Activated CD4-positive, alpha-beta memory T cell treated with anti-CD3 and anti-CD28 coated beads, Interleukin-2, amount 10 ng/mL, durations not matched to agents 7 days and 5 days (primary cell): ENCODE results near the gene SF3B4. TPM values are rescaled to one million over a fixed set of nuclear protein-coding genes. Genes with fewer than 3 reads are reported as not detected.
"Not testable (repeated sequence)": the region's sequence is repeated elsewhere in the genome, so short reads cannot be mapped to it uniquely, and the experiment has no call there.

ENCODE experiments used
- CTCF ChIA-PET: fragments of 350-600 bp; sonication (Branson Sonifier 250); formaldehyde crosslinking; loops from one replicate; lab custom pipeline; 2021; ENCODE audit warnings: antibody characterized with exemption, inconsistent platforms; lab: Charles Lee
- POLR2A ChIA-PET: fragments of 350-600 bp; sonication (Branson Sonifier 250); formaldehyde crosslinking; loops from one replicate; lab custom pipeline; 2021; ENCODE audit warnings: antibody characterized with exemption; lab: Charles Lee
- DNase-seq: peaks from one replicate; pipeline ENCODE4 v3.0.0-alpha.2; 2020
- H3K27ac Mint-ChIP-seq: one replicate; pipeline ENCODE4 v1.8.0; 2021; ENCODE audit warnings: mild to moderate bottlenecking, mixed read lengths
- H3K27me3 Mint-ChIP-seq: one replicate; pipeline ENCODE4 v1.8.0; 2021; ENCODE audit warnings: mixed read lengths
- H3K36me3 Mint-ChIP-seq: one replicate; pipeline ENCODE4 v1.8.0; 2021; ENCODE audit warnings: low read depth, mixed read lengths
- H3K4me1 Mint-ChIP-seq: one replicate; pipeline ENCODE4 v1.8.0; 2021; ENCODE audit warnings: mixed read lengths
- H3K4me3 Mint-ChIP-seq: one replicate; pipeline ENCODE4 v1.8.0; 2021; ENCODE audit warnings: mild to moderate bottlenecking, mixed read lengths
- H3K9me3 Mint-ChIP-seq: one replicate; pipeline ENCODE4 v1.8.0; 2021; ENCODE audit warnings: mixed read lengths
- total RNA-seq, 2 experiments: library from RNA; stranded (reverse); gene quantifications; one replicate each; pipeline ENCODE4 v1.2.3, GENCODE V29; 2021

Gene SF3B4, protein sequence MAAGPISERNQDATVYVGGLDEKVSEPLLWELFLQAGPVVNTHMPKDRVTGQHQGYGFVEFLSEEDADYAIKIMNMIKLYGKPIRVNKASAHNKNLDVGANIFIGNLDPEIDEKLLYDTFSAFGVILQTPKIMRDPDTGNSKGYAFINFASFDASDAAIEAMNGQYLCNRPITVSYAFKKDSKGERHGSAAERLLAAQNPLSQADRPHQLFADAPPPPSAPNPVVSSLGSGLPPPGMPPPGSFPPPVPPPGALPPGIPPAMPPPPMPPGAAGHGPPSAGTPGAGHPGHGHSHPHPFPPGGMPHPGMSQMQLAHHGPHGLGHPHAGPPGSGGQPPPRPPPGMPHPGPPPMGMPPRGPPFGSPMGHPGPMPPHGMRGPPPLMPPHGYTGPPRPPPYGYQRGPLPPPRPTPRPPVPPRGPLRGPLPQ
- total RNA-seq, result 10 to 100 TPM; 82.3 to 84.3 TPM

DNA sequence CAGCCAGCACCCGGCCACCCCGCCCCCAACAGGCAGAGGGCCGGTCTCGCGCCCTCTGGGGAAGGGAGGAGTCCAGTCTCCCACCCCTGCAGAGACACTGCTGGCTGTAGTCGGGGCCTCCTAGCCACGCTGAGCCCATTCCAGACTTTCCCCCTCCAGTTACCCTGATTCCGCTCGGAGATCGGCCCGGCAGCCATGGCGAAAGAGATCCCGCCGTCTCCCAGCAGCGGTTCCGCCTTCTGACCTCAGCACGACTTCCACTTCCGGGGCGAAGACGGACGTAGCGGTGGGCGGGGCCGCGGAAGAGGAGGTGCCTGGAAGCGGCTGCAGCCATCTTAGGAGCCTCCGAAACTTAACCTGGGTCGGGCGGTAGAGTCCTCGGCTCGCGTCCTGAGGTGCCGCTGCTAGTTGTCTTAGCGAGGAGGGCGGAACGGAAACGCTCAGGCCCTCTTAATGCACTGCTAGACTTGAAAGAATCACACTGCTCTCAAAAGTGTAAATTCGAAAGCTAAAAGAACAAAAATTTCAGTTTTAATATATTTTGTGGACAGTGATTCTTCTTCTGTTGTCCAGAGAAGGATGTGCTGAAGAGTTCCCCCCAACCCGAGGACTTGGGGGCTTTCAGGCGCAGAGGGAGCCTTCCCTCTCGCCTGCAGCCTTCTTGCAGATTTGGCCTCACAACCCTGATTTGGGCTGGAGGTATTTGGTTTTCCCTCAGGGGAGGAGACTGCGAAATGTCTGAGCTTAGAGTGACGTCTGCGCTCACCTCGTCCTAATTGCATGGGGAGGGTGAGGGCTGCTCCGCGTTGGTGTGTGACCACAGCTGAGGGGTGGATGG, at the start of gene SF3B4:
SF3B4 (minus strand) TSS at position 241 of the 838 bp plus-strand sequence; CDS start at position 197, 44 bp downstream.
- no peaks in the 10 kb centered on the region for H3K27me3 Mint-ChIP-seq
- CTCF ChIA-PET, result interaction anchor here (0.5 to 2.2 kb wide), 10 partner anchors 10 to 624 kb away, joined by 3 to 18 read pairs (median 4); a partner anchor contains a TSS
- POLR2A ChIA-PET, result interaction anchor here (0.6 to 7.4 kb wide), 23 partner anchors 8 to 309 kb away, joined by 3 to 160 read pairs (median 4); partner anchors contain the start of genes BOLA1, MTMR11, PLEKHO1 and VPS45
- peaks cover 50% of the 10 kb centered on the region for H3K36me3 Mint-ChIP-seq
- no peaks in the 10 kb centered on the region for H3K9me3 Mint-ChIP-seq
- H3K4me3 Mint-ChIP-seq, result peak within 1 kb of the TSS; percentile 97
- peaks cover 74% of the 10 kb centered on the region for H3K4me1 Mint-ChIP-seq
- peak within 1 kb of the TSS; percentile 95 for H3K27ac Mint-ChIP-seq
- DNase-seq, result peak; percentile 96

- DNase-seq, result no peak
- Mint-ChIP-seq H3K27me3 (no peaks in the 10 kb centered on the region), H3K9me3 (no peaks in the 10 kb centered on the region), H3K4me1 (peaks cover 23% of the 10 kb centered on the region), H3K27ac (no peak overlapping the region), H3K36me3 (peaks cover 28% of the 10 kb centered on the region), H3K4me3 (no peak overlapping the region)
- ChIA-PET POLR2A (no interaction called here), CTCF (no interaction called here)
Measured at GRCh38 chr1:149977345-149977744, 49.7 kb upstream of the SF3B4 start.

GRCh38 chr1:149972547-149972946, 44.9 kb upstream of the SF3B4 start:
- H3K27me3 Mint-ChIP-seq, result no peaks in the 10 kb centered on the region
- no peaks in the 10 kb centered on the region for H3K4me1 Mint-ChIP-seq

DNA sequence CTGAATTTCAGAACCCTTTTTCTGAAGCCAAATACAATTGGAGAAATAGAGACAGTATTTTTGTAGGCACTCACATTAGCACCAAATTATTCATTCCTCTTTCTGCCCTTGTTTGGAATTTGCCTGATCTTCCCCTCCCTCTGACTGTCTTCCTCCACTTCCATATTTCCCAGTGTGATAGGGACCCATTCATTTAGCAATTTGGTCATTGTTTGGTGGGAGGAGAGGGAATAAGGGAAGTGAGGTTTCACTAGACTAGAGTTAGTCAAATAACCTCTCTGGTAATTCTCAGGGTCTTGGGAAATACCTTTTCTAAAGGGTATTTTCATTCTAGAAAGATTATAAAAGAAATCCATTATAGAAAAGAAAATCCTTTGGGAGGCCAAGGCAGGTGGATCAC, 40.0 kb upstream of the SF3B4 start:
- no peaks in the 10 kb centered on the region for H3K9me3 Mint-ChIP-seq
- peaks cover 11% of the 10 kb centered on the region for H3K4me1 Mint-ChIP-seq
- no peaks in the 10 kb centered on the region for H3K27me3 Mint-ChIP-seq
- no peak for DNase-seq
- H3K27ac Mint-ChIP-seq, result no peak overlapping the region
- peaks cover 39% of the 10 kb centered on the region for H3K36me3 Mint-ChIP-seq
- POLR2A ChIA-PET, result no interaction called here
- H3K4me3 Mint-ChIP-seq, result no peak overlapping the region
- CTCF ChIA-PET, result no interaction called here

More at GRCh38 chr1:149972547-149972946, 44.9 kb upstream of the SF3B4 start:
- no peak overlapping the region for H3K4me3 Mint-ChIP-seq
- POLR2A ChIA-PET, result no interaction called here
- H3K9me3 Mint-ChIP-seq, result no peaks in the 10 kb centered on the region
- CTCF ChIA-PET, result interaction anchor here (0.9 kb wide), 1 partner anchor 11 kb away, joined by 3 read pairs; no protein-coding TSS in a partner anchor
- no peak overlapping the region for H3K27ac Mint-ChIP-seq
- no peak for DNase-seq
- peaks cover 44% of the 10 kb centered on the region for H3K36me3 Mint-ChIP-seq

DNA sequence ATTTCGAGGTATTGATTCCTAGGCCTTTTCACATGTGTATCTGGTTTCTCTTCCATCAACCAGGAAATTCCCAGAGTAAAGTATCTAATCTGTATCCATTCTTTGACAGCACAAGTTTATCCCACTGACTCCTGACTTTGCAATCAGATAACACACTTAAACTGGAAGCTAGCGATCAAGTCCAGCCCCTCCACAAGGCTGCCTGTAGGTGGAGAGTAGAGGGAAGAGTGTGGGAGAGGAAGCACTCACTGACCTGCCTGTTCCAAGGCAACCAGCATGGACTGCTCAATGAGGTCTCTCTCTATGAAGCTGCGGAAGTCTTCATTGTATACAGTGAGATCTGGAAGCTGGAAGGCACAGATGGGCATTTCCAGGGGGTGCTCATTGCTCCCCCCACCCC, 39.4 kb upstream of the SF3B4 start:
- CTCF ChIA-PET, result interaction anchor here (1.3 kb wide), 1 partner anchor 79 kb away, joined by 3 read pairs; a partner anchor contains a TSS
- Mint-ChIP-seq H3K27ac (no peak overlapping the region), H3K36me3 (peaks cover 35% of the 10 kb centered on the region), H3K4me1 (peaks cover 17% of the 10 kb centered on the region), H3K4me3 (no peak overlapping the region), H3K27me3 (no peaks in the 10 kb centered on the region), H3K9me3 (no peaks in the 10 kb centered on the region)
- no peak for DNase-seq
- POLR2A ChIA-PET, result no interaction called here

DNA sequence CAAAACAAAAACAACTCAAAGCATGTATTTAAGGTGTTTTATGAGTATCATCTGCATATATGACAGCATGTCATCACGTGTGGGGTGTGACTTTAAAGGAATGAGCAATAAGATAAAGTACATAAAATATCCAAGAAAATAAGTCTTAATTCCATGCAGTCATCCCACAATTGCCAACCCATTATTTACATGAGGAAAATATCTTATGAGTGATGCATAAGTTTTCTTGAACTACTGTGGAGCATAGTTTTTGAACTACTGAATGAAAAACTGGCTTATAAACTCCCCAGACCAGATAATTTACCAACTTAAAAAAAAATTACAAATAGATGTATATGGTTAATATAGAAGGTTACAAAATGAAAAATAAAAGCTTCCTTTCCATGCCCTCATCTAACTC, 38.8 kb upstream of the SF3B4 start:
- no peak for DNase-seq
- POLR2A ChIA-PET, result interaction anchor here (1.1 kb wide), 1 partner anchor 44 kb away, joined by 3 read pairs; no protein-coding TSS in a partner anchor
- CTCF ChIA-PET, result interaction anchor here (1.3 kb wide), 1 partner anchor 79 kb away, joined by 3 read pairs; a partner anchor contains a TSS
- Mint-ChIP-seq H3K9me3 (no peaks in the 10 kb centered on the region), H3K4me1 (peaks cover 23% of the 10 kb centered on the region), H3K27me3 (no peaks in the 10 kb centered on the region), H3K36me3 (peaks cover 32% of the 10 kb centered on the region), H3K27ac (peak overlapping the region; percentile 65), H3K4me3 (no peak overlapping the region)

DNA sequence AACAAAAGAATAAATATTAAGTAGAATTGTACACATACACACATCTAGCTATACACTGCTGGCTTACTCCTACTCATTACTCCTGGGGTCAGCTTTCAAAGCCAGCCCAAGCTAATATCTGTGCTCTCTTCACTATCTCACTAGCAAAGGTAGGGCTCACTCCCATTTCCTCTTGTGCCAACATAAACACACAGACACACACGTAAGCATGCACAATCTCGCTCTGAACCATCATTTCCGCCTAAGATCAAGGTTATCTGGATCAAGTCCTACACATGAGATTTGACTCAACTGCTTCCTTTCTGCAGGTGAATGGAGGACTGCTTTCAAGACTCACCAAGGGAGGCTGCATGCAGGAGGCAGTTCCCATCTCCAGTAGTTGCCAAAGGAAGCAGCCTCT, 37.8 kb upstream of the SF3B4 start:
- Mint-ChIP-seq H3K27ac (peak overlapping the region; percentile 62), H3K27me3 (no peaks in the 10 kb centered on the region), H3K4me3 (no peak overlapping the region), H3K4me1 (peaks cover 23% of the 10 kb centered on the region), H3K9me3 (no peaks in the 10 kb centered on the region), H3K36me3 (peaks cover 30% of the 10 kb centered on the region)
- POLR2A ChIA-PET, result interaction anchor here (1.1 kb wide), 1 partner anchor 45 kb away, joined by 3 read pairs; no protein-coding TSS in a partner anchor
- CTCF ChIA-PET, result interaction anchor here (1.9 kb wide), 1 partner anchor 222 kb away, joined by 7 read pairs; no protein-coding TSS in a partner anchor
- no peak for DNase-seq

GRCh38 chr1:149963358-149963757, 35.8 kb upstream of the SF3B4 start:
- Mint-ChIP-seq H3K27ac (no peak overlapping the region), H3K4me1 (peaks cover 23% of the 10 kb centered on the region), H3K36me3 (peaks cover 37% of the 10 kb centered on the region), H3K27me3 (no peaks in the 10 kb centered on the region), H3K9me3 (no peaks in the 10 kb centered on the region), H3K4me3 (no peak overlapping the region)
- DNase-seq, result no peak
- POLR2A ChIA-PET, result no interaction called here
- CTCF ChIA-PET, result interaction anchor here (1.1 to 3.2 kb wide), 5 partner anchors 86 to 223 kb away, joined by 3 to 38 read pairs (median 13); no protein-coding TSS in a partner anchor

DNA sequence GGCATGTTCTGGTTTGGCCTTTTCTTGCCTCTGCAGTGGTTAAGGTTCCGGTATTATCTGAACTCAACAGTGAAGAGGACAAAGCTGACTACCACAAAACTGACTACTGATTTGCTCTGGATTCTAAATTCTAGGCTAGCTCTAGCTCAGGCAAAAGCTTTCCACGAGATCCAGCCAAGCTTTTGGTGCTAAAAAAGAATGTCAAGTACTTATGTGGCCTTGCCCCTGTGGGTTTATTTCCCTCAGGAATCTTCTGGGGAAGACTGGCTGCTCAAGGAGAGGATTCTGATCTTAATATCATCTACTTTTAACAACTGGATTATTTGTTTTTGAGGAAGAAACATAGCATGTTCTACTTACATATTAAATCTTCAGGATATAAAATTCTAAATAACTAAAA, 35.1 kb upstream of the SF3B4 start:
- no peak overlapping the region for H3K27ac Mint-ChIP-seq

DNA sequence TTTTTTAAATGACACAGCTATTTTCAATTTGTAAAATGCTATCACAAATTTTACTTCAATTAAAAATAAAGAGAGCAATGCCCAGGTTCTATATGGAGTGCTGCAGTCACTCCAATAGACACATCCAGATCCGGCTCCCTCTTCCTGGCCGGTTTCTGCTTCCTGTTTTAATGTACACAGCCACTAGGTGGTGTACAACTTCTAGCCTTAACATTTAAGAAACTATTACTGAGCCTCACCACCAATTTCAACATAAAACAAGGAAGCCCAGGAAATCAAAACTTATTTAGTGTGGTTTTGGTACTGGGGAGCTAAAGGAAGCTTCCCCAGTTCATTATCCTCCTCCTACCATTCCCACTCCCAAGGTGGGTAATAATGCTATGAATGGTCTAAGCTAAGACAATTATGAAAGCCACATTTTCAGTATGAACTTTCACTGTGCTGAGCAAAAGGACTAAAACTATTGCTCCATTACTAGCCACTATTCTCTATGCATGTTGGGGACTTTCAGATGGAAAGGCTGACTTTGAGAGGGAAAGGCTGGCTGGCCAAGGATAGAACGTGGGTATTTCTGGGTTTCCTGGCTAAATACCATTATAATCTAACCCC, 34.5 kb upstream of the SF3B4 start:
- H3K9me3 Mint-ChIP-seq, result no peaks in the 10 kb centered on the region
- peak; percentile 54 for DNase-seq
- H3K4me1 Mint-ChIP-seq, result peaks cover 23% of the 10 kb centered on the region
- H3K27me3 Mint-ChIP-seq, result no peaks in the 10 kb centered on the region
- no peak overlapping the region for H3K27ac Mint-ChIP-seq
- POLR2A ChIA-PET, result interaction anchor here (0.7 to 1.8 kb wide), 8 partner anchors 24 to 225 kb away, joined by 3 to 11 read pairs (median 3); partner anchors contain the start of gene SF3B4
- H3K4me3 Mint-ChIP-seq, result no peak overlapping the region
- H3K36me3 Mint-ChIP-seq, result peaks cover 42% of the 10 kb centered on the region
- CTCF ChIA-PET, result interaction anchor here (0.6 to 3.2 kb wide), 31 partner anchors 10 to 229 kb away, joined by 3 to 38 read pairs (median 4); no protein-coding TSS in a partner anchor

More for the DNA sequence above, 35.1 kb upstream of the SF3B4 start:
- no peaks in the 10 kb centered on the region for H3K9me3 Mint-ChIP-seq
- H3K4me1 Mint-ChIP-seq, result peaks cover 23% of the 10 kb centered on the region
- POLR2A ChIA-PET, result interaction anchor here (0.7 to 1.8 kb wide), 8 partner anchors 25 to 225 kb away, joined by 3 to 11 read pairs (median 3); partner anchors contain the start of gene SF3B4
- H3K4me3 Mint-ChIP-seq, result no peak overlapping the region
- DNase-seq, result no peak
- no peaks in the 10 kb centered on the region for H3K27me3 Mint-ChIP-seq
- CTCF ChIA-PET, result interaction anchor here (0.6 to 3.2 kb wide), 29 partner anchors 9 to 228 kb away, joined by 3 to 38 read pairs (median 4); no protein-coding TSS in a partner anchor
- H3K36me3 Mint-ChIP-seq, result peaks cover 39% of the 10 kb centered on the region

- peaks cover 45% of the 10 kb centered on the region for H3K36me3 Mint-ChIP-seq
- CTCF ChIA-PET, result interaction anchor here (0.7 kb wide), 1 partner anchor 230 kb away, joined by 3 read pairs; no protein-coding TSS in a partner anchor
Measured at GRCh38 chr1:149957548-149957947, 29.9 kb upstream of the SF3B4 start.

GRCh38 chr1:149949911-149950310, 22.3 kb upstream of the SF3B4 start:
- DNase-seq, result no peak
- no peaks in the 10 kb centered on the region for H3K27me3 Mint-ChIP-seq
- H3K4me1 Mint-ChIP-seq, result no peaks in the 10 kb centered on the region
- CTCF ChIA-PET, result no interaction called here
- no peaks in the 10 kb centered on the region for H3K9me3 Mint-ChIP-seq
- no peak overlapping the region for H3K27ac Mint-ChIP-seq
- POLR2A ChIA-PET, result no interaction called here
- no peak overlapping the region for H3K4me3 Mint-ChIP-seq
- H3K36me3 Mint-ChIP-seq, result peaks cover 27% of the 10 kb centered on the region

More at GRCh38 chr1:149957548-149957947, 29.9 kb upstream of the SF3B4 start:
- H3K9me3 Mint-ChIP-seq, H3K27ac Mint-ChIP-seq, H3K27me3 Mint-ChIP-seq, POLR2A ChIA-PET, H3K4me3 Mint-ChIP-seq, DNase-seq: not testable (repeated sequence)
- peaks cover 11% of the 10 kb centered on the region for H3K4me1 Mint-ChIP-seq
